ENCODE results near the gene BIRC6. TPM values are rescaled to one million over a fixed set of nuclear protein-coding genes. Genes with fewer than 3 reads are reported as not detected.
"Not testable (repeated sequence)": the region's sequence is repeated elsewhere in the genome, so short reads cannot be mapped to it uniquely, and the experiment has no call there.

Gene BIRC6
- total and polyA plus RNA-seq, 2 of the 8 experiments (the other 6 are each of a cell fraction or from before 2014, with no cell fraction given): 32.5 to 69.5 TPM

DNA sequence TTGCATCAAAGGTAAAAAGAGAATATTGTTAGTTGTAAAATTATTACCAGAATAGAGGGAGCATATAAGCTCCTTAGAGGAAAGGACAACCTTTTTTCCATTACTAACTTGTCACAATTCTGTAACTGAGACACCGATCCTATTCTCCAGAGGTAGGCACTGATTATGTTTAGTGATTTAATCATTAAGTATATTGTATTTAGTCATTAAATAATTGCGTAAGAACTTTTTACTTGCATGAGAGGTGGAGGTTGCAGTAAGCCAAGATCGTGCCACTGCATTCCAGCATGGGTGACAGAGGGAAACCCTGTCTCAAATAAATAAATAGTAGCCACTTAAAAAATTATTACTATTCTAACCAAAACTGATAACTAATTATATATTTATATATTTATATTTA lies 195.7 kb downstream of the BIRC6 start:
- H2AFZ ChIP-seq (ENCODE audit: low read length); H3K27ac ChIP-seq (ENCODE audit: low read depth, low read length); H3K23ac ChIP-seq (ENCODE audit: insufficient read length); H3K79me2 ChIP-seq (ENCODE audit: control insufficient read depth in 1 of 2, insufficient read depth in 2 of 2, low read length in 2 of 2); H3K4me1 ChIP-seq (replicated peaks in 1 of 4; ENCODE audit: control insufficient read depth in 3 of 4, insufficient read depth in 4 of 4, low read length in 3 of 4); H2BK12ac ChIP-seq (ENCODE audit: low read depth, low read length); FAIRE-seq; H3K27me3 ChIP-seq (replicated peaks in 1 of 4; ENCODE audit: control insufficient read depth in 3 of 4, extremely low read depth in 1 of 4, insufficient read depth in 3 of 4, low read length in 3 of 4); H2BK15ac ChIP-seq (ENCODE audit: low read length); DNase-seq (ENCODE audit: low read depth in 1 of 2, low spot score in 2 of 2); H2BK120ac ChIP-seq (replicated peaks; ENCODE audit: low read depth, low read length); H3K23me2 ChIP-seq (ENCODE audit: low read depth, low read length); H3K14ac ChIP-seq (ENCODE audit: insufficient read length); H4K5ac ChIP-seq (ENCODE audit: insufficient read length, low read depth, low read length); H2BK5ac ChIP-seq (ENCODE audit: low read depth, low read length); H4K8ac ChIP-seq (ENCODE audit: extremely low read depth, insufficient read depth, low read length); H3K79me1 ChIP-seq (ENCODE audit: low read depth, low read length); H4K91ac ChIP-seq (replicated peaks; ENCODE audit: insufficient read length, low read length); H3K4ac ChIP-seq (replicated peaks; ENCODE audit: insufficient read length, low read depth, low read length); H3K4me3 ChIP-seq (ENCODE audit: extremely low read depth in 1 of 4, insufficient read depth in 2 of 4, low read depth in 3 of 4, low read length in 4 of 4); H3K9me3 ChIP-seq (ENCODE audit: insufficient read depth in 2 of 2, low read depth in 1 of 2, low read length in 1 of 2); H3K4me2 ChIP-seq (ENCODE audit: insufficient read depth in 1 of 2, low read depth in 2 of 2, low read length in 2 of 2); H4K20me1 ChIP-seq (replicated peaks in 1 of 2; ENCODE audit: control insufficient read depth in 1 of 2, insufficient read depth in 2 of 2, low read length in 2 of 2); POLR2A ChIA-PET (ENCODE audit: partially characterized antibody); H3K9ac ChIP-seq (replicated peaks in 1 of 4; ENCODE audit: extremely low read depth in 1 of 4, low read depth in 3 of 4, low read length in 3 of 4); H3K18ac ChIP-seq (ENCODE audit: extremely low read depth, low read length); H2BK20ac ChIP-seq (ENCODE audit: low read length); H3K56ac ChIP-seq (replicated peaks; ENCODE audit: insufficient read length, low read depth, low read length); H2AK5ac ChIP-seq (ENCODE audit: low read depth, low read length): not testable (repeated sequence)
- 95% methylated on average over 3 of the region's 3 CpGs; no CpG with 5 or more reads in 1 of the 2 experiments for WGBS, 2 experiments (ENCODE audit: extremely low coverage in 1 of 2, insufficient coverage in 1 of 2, insufficient read length in 1 of 2, insufficient replicate concordance in 2 of 2, low coverage in 1 of 2, low lambda C conversion rate in 2 of 2, missing lambda C conversion rate in 1 of 2)
- peaks cover 0 to 15% (median 0%) of the 10 kb centered on the region in 4 experiments; a peak in 1 of 8 replicates for H3K36me3 ChIP-seq (ENCODE audit: control insufficient read depth in 2 of 4, insufficient read depth in 4 of 4, low read length in 3 of 4)
- CTCF ChIA-PET (ENCODE audit: partially characterized antibody): interaction anchor here (0.7 to 0.9 kb wide), 2 partner anchors 9 to 28 kb away, joined by 3 read pairs; no protein-coding TSS in a partner anchor

Data from H1 (cell line).